Epithelial cell of esophagus (primary cell): Measurements from ENCODE around the gene CSAD.

ENCODE experiments used
- DNase-seq: peaks from one replicate; pipeline ENCODE4 v3.0.0; 2010; ENCODE audit warnings: low read depth
- H3K4me3 ChIP-seq: 2 replicates; pipeline ENCODE4 v1.5.1; 2011; ENCODE audit warnings: mild to moderate bottlenecking, low read length, control low read depth
- TF ChIP-seq, protein P1 (sequence below): IDR thresholded peaks from 2 replicates; pipeline ENCODE4 v1.5.1; 2011; ENCODE audit warnings: low read depth, mild to moderate bottlenecking, low read length, control low read depth, inconsistent platforms; ENCODE audit not compliant: insufficient read depth; ENCODE audit errors: missing control alignments

The CSAD gene

DNA sequence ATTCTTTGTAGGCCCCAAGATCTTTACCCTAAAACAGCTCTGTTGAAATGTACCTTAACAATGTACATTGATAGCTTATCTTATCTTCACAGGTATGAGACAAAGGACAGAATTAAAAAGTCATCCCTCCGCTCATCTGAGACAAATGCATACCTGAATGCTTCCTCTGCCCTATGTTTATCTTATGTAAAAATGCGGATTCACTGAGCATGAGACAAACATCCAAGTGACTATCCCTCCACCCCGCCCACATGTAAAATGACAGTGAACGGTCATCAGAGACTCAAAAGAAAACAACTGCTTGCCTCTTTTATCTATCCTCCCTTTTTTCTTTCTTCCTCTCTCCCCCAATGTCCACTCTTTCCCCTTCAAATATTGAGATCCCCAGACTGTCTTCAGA, 37.4 kb downstream of the CSAD start:
- DNase-seq: no peak

DNA sequence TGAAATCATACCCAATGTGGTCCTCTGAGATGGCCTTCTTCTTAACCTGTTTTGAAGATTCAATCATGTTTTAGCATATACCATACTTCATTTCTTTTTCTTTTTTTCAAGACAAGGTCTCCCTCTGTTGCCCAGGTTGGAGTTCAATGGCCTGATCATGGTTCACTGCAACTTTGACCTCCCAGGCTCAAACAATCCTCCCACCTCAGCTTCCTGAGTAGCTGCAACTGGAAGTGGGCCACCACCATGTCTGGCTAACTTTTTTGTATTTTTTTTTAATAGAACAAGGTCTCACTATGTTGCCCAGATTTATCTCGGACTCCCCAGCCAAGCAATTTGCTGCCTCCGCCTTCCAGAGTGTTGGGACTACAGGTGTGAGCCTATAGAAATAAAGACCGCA, 47.0 kb downstream of the CSAD start:
- no peak for DNase-seq
- no peak overlapping the region for H3K4me3 ChIP-seq
- TF ChIP-seq, protein P1, sequence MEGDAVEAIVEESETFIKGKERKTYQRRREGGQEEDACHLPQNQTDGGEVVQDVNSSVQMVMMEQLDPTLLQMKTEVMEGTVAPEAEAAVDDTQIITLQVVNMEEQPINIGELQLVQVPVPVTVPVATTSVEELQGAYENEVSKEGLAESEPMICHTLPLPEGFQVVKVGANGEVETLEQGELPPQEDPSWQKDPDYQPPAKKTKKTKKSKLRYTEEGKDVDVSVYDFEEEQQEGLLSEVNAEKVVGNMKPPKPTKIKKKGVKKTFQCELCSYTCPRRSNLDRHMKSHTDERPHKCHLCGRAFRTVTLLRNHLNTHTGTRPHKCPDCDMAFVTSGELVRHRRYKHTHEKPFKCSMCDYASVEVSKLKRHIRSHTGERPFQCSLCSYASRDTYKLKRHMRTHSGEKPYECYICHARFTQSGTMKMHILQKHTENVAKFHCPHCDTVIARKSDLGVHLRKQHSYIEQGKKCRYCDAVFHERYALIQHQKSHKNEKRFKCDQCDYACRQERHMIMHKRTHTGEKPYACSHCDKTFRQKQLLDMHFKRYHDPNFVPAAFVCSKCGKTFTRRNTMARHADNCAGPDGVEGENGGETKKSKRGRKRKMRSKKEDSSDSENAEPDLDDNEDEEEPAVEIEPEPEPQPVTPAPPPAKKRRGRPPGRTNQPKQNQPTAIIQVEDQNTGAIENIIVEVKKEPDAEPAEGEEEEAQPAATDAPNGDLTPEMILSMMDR: no peak

More for the DNA sequence above, 37.4 kb downstream of the CSAD start:
- no peak overlapping the region for H3K4me3 ChIP-seq
- TF ChIP-seq, protein P1: no peak

DNA sequence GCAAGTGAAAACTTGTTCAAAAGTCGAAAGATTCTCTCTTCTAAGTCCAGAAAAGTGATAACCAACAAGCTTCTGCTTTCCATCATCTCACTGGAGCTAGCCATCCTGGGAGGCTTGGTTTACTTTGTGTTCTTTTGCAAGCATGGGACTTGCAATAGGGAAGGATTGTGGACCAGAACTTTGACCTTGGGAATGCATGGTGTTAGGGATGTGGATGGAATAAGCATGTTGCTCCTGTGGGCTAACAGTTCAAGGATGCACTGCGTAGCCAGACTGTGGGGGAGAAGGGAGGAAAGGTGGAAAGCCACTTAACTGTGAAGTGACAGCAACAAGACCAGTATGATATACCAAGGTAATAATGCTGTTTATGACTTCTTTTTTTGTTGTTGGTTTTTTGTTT, 48.9 kb downstream of the CSAD start:
- TF ChIP-seq, protein P1: no peak
- H3K4me3 ChIP-seq: no peak overlapping the region
- DNase-seq: no peak

DNA sequence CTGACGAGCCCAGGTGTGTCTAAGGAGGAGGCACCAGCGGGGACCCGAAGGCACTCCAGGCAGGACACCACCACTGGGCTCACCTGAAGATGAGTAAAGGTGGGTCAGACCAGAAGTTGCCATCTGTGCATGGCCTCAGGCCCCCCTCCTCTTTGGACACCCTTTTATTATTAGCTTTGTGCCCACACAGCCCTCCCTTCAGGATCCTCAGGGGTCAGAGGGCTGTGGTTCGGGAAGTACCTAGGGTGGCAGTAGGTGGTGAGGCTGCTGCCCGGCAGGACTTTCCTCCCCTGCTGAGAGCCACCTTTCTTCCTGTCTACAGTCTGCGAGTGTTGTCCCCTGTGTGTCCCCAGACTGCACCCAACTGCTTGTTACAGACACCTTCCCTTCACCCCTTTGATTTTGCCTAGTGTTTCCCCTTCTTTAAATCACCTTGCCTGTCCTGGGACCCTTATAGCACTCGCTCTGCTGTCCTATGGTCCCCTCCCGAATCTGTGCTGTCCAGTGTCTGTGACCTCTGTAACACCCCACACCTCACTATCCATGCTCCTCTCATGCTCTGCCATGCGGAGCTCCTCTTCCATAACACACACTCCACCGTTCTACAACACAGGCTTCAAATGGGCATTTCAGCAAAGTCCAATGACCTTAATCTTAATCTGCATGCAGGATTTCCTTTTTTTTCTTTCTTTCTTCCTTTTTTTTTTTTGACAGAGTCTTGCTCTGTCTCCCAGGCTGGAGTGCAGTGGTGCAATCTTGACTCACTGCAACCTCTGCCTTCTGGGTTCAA, 51.8 kb downstream of the CSAD start:
- TF ChIP-seq, protein P1: no peak
- no peak for DNase-seq

DNA sequence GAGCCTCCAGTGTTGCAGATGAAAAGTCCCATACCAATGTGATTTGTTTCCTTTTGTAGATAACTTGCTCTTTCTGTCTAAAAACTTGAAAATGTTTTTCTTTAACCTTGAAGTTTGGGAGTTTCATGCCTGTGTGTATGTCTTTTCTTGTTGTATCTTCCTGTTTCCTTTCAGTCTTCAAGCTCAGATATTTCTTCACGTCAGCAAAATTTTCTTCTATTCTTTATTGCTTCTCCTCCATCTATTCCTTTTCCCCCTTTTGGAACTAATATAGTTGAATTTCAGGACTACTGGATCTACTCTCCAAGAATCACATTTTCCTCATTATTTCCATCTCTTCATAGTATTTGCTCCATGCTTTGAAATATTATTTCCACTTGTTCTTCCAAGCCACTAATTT, 53.6 kb downstream of the CSAD start:
- no peak for DNase-seq
- H3K4me3 ChIP-seq: no peak overlapping the region
- TF ChIP-seq, protein P1: no peak

More for the DNA sequence above, 51.8 kb downstream of the CSAD start:
- H3K4me3 ChIP-seq: no peak overlapping the region

DNA sequence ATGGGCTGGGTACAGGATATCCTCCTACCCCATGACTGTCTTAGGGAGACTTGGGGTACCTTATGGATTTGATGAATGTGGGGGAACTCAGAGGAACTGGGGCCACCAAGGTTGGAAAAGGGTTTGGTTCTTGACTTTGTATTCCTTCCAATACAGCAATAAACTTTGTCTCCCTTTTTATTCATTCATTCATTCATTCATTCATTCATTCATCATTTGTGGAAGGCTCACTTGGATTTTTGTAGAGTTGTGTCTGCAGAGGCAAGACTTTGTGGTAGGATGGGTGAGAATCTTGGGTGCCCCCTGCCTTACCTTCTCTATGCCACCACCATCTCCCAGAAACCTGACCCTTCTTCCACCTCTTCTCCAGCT, 56.4 kb downstream of the CSAD start:
- TF ChIP-seq, protein P1: no peak
- no peak overlapping the region for H3K4me3 ChIP-seq
- no peak for DNase-seq
